HepG2 (cell line): ENCODE results near the gene EYA4. TPM values are rescaled to one million over a fixed set of nuclear protein-coding genes. Genes with fewer than 3 reads are reported as not detected.

Experiments used
- ATAC-seq: fragments of 200-7000 bp; cut with Tn5 transposase; 3 replicates; pipeline ENCODE4 v1.9.1; 2020; ENCODE audit warnings: mild to moderate bottlenecking, moderate library complexity
- BruUV-seq: library from RNA; stranded (reverse); fragments of 400-500 nt; replicated peaks from 2 replicates; lab custom pipeline; 2021; lab: Mats Ljungman, UMichigan
- CTCF ChIA-PET: fragments of 300-600 bp; formaldehyde crosslinking; extraction: SDS; loops from one replicate; lab custom pipeline; 2021; ENCODE audit warnings: low total read pairs, inconsistent platforms, low intra/inter-chr PET ratio; lab: Yijun Ruan, JAX
- POLR2A ChIA-PET: fragments of 350-600 bp; sonication (Branson Sonifier 250); formaldehyde crosslinking; loops from one replicate; lab custom pipeline; 2020; ENCODE audit warnings: antibody characterized with exemption, inconsistent platforms; lab: Yijun Ruan, JAX
- DNase-seq: peaks from one replicate; pipeline ENCODE4 v3.0.0-alpha.2; 2015; ENCODE audit warnings: low spot score
- FAIRE-seq: peaks from 3 replicates; lab custom pipeline; 2011; peaks lifted over from hg19 to GRCh38; lab: Jason Lieb, UNC
- H2AFZ ChIP-seq: one replicate; pipeline ENCODE4 v1.6.1; 2011; ENCODE audit warnings: low read length, inconsistent platforms
- H3K27ac ChIP-seq: fragments of 300-600 bp; 3 replicates; pipeline ENCODE4 v1.8.0; 2011; ENCODE audit warnings: mixed run types, mild to moderate bottlenecking, mixed read lengths, low read length, inconsistent platforms; ENCODE audit not compliant: insufficient read depth; ENCODE audit errors: extremely low read length
- H3K27me3 ChIP-seq, 2 experiments: fragments of 200-600 bp in 1 of 2; 2 replicates in 1 of 2; 3 replicates in 1 of 2; pipeline versions ENCODE4 v1.6.0 to v1.8.0; 2011; ENCODE audit warnings: low read length in 2 of 2, mild to moderate bottlenecking in 2 of 2, moderate library complexity in 2 of 2, inconsistent platforms in 1 of 2; ENCODE audit not compliant: insufficient read depth in 2 of 2, control insufficient read depth in 1 of 2
- H3K36me3 ChIP-seq, 2 experiments: fragments of 200-600 bp in 1 of 2; replicated peaks in 1 of 2; 2 replicates in 1 of 2; 3 replicates in 1 of 2; pipeline versions ENCODE4 v1.5.1 to v1.8.0; 2011; ENCODE audit warnings: low read length in 2 of 2, inconsistent platforms in 1 of 2; ENCODE audit not compliant: insufficient read depth in 2 of 2, control insufficient read depth in 1 of 2
- H3K4me1 ChIP-seq: 2 replicates; pipeline ENCODE4 v1.5.1; 2012; ENCODE audit warnings: low read length, inconsistent platforms; ENCODE audit not compliant: insufficient read depth
- H3K4me2 ChIP-seq: 2 replicates; pipeline ENCODE4 v1.6.0; 2011; ENCODE audit warnings: low read depth, low read length, inconsistent platforms
- H3K4me3 ChIP-seq, 3 experiments: fragments of 200-600 bp in 1 of 3; sonication (generic), shearing (Covaris generic) in 1 of 3; replicated peaks in 1 of 3; 2 replicates each; pipeline ENCODE4 v1.5.1; 2011 to 2016; ENCODE audit warnings: low read length in 3 of 3, inconsistent platforms in 2 of 3, low read depth in 2 of 3, mild to moderate bottlenecking in 2 of 3, control low read depth in 1 of 3, mixed read lengths in 1 of 3; ENCODE audit not compliant: insufficient read depth in 1 of 3
- H3K79me2 ChIP-seq: one replicate; pipeline ENCODE4 v1.6.1; 2011; ENCODE audit warnings: low read length, inconsistent platforms; ENCODE audit not compliant: insufficient read depth
- H3K9ac ChIP-seq: 2 replicates; pipeline ENCODE4 v1.6.0; 2011; ENCODE audit warnings: mild to moderate bottlenecking, low read depth, low read length, inconsistent platforms; ENCODE audit not compliant: insufficient read depth
- H3K9me3 ChIP-seq: 2 replicates; pipeline ENCODE4 v1.5.1; 2012; ENCODE audit warnings: mild to moderate bottlenecking, low read length
- H4K20me1 ChIP-seq: 2 replicates; pipeline ENCODE4 v1.6.0; 2011; ENCODE audit warnings: inconsistent platforms, mild to moderate bottlenecking, low read length, moderate library complexity; ENCODE audit not compliant: insufficient read depth
- DMTF1 ChIP-seq: sonication (generic); formaldehyde crosslinking; IDR thresholded peaks from 2 replicates; pipeline ENCODE4 v1.4.0; 2020; ENCODE audit warnings: mild to moderate bottlenecking, missing genetic modification reagents
- EEA1 ChIP-seq: sonication (generic); formaldehyde crosslinking; IDR thresholded peaks from 2 replicates; pipeline ENCODE4 v1.5.1; 2020; ENCODE audit warnings: mild to moderate bottlenecking, missing genetic modification reagents, borderline replicate concordance
- HNRNPUL1 ChIP-seq: fragments of 200-400 bp; formaldehyde crosslinking; IDR thresholded peaks from 2 replicates; pipeline ENCODE4 v1.6.1; 2017; ENCODE audit warnings: low read depth, mild to moderate bottlenecking, low read length, moderate library complexity
- HOXA3 ChIP-seq: sonication (generic); formaldehyde crosslinking; IDR thresholded peaks from 2 replicates; pipeline ENCODE4 v1.5.0; 2020; ENCODE audit warnings: missing genetic modification reagents
- NCOA5 ChIP-seq: sonication (generic); formaldehyde crosslinking; IDR thresholded peaks from 2 replicates; pipeline ENCODE4 v1.4.0; 2020; ENCODE audit warnings: missing genetic modification reagents
- NR1H2 ChIP-seq: sonication (generic); formaldehyde crosslinking; IDR thresholded peaks from 2 replicates; pipeline ENCODE4 v1.8.1; 2022; ENCODE audit warnings: low read depth, missing genetic modification reagents, borderline replicate concordance
- NR2C2 ChIP-seq: sonication (generic); formaldehyde crosslinking; IDR thresholded peaks from 2 replicates; pipeline ENCODE4 v1.4.0; 2020; ENCODE audit warnings: missing genetic modification reagents, mild to moderate bottlenecking, moderate library complexity, borderline replicate concordance
- PAF1 ChIP-seq: IDR thresholded peaks from 2 replicates; pipeline ENCODE4 v1.6.1; 2016; ENCODE audit warnings: missing genetic modification reagents, missing compliant biosample characterization
- PPARG ChIP-seq: conservative IDR thresholded peaks from 2 replicates; pipeline ENCODE4 v1.6.1; 2016; ENCODE audit warnings: missing biosample characterization, missing genetic modification reagents
- RBM22 ChIP-seq: fragments of 200-400 bp; formaldehyde crosslinking; optimal IDR thresholded peaks from 2 replicates; pipeline ENCODE3; 2017; ENCODE audit warnings: mild to moderate bottlenecking, low read length, moderate library complexity
- SNAPC2 ChIP-seq: sonication (generic); formaldehyde crosslinking; IDR thresholded peaks from 2 replicates; pipeline ENCODE4 v1.8.1; 2022; ENCODE audit warnings: mild to moderate bottlenecking, missing genetic modification reagents
- TEAD2 ChIP-seq: sonication (generic); formaldehyde crosslinking; IDR thresholded peaks from 2 replicates; pipeline ENCODE4 v1.9.0; 2021; ENCODE audit warnings: missing genetic modification reagents
- ZMYM3 ChIP-seq: sonication (generic); formaldehyde crosslinking; IDR thresholded peaks from 2 replicates; pipeline ENCODE4 v1.5.1; 2020; ENCODE audit warnings: mild to moderate bottlenecking, missing genetic modification reagents
- ZNF136 ChIP-seq: sonication (generic); formaldehyde crosslinking; IDR thresholded peaks from 2 replicates; pipeline ENCODE4 v1.8.1; 2022; ENCODE audit warnings: low read depth, mild to moderate bottlenecking, moderate library complexity, missing genetic modification reagents
- ZNF292 ChIP-seq: sonication (generic); formaldehyde crosslinking; IDR thresholded peaks from 2 replicates; pipeline ENCODE4 v1.8.1; 2022; ENCODE audit warnings: mild to moderate bottlenecking, low read depth, missing genetic modification reagents, borderline replicate concordance
- ZNF333 ChIP-seq: sonication (generic); formaldehyde crosslinking; IDR thresholded peaks from 2 replicates; pipeline ENCODE4 v1.4.0; 2020; ENCODE audit warnings: mild to moderate bottlenecking, missing genetic modification reagents, borderline replicate concordance
- ZNF710 ChIP-seq: sonication (generic); formaldehyde crosslinking; IDR thresholded peaks from 2 replicates; pipeline ENCODE4 v1.5.0; 2020; ENCODE audit warnings: mild to moderate bottlenecking, missing genetic modification reagents, borderline replicate concordance
- ZNF768 ChIP-seq: sonication (generic); formaldehyde crosslinking; IDR thresholded peaks from 2 replicates; pipeline ENCODE4 v1.4.0; 2020; ENCODE audit warnings: missing genetic modification reagents
- ZNF816 ChIP-seq: sonication (generic); formaldehyde crosslinking; IDR thresholded peaks from 2 replicates; pipeline ENCODE4 v1.8.0; 2022; ENCODE audit warnings: missing genetic modification reagents, mild to moderate bottlenecking, borderline replicate concordance
- WGBS: methylation state at CpG from one replicate; pipeline ENCODE4 v1.1.6; 2017; ENCODE audit warnings: low lambda C conversion rate; 5-methylcytosine and 5-hydroxymethylcytosine counted together
- in situ Hi-C: cut with HindIII; loops from 2 replicates; pipeline ENCODE4 v1.10.0; 2017; ENCODE audit warnings: low pct_unique_long_range_greater_than_20kb; ENCODE audit not compliant: extremely low pct_ligation_motif_present
- intact Hi-C: fragments of 100-400 bp; cut with micrococcal nuclease; formaldehyde crosslinking; loops from one replicate; pipeline ENCODE4 v1.10.0; 2022; ENCODE audit not compliant: unreplicated experiment
- polyA plus RNA-seq, 8 experiments: library from polyadenylated mRNA; depleted of rRNA in 3 of 8; stranded (reverse) in 7 of 8; unstranded in 1 of 8; fragments of >200 nt; fragmentation: Illumina TruSeq in 4 of 8; extraction: Trizol in 4 of 8; gene quantifications; 2 replicates each; pipeline versions ENCODE4 v1.2.1 to v1.2.3, GENCODE V29; 2011 to 2016; ENCODE audit warnings: low read depth in 4 of 8, missing spikeins in 1 of 8, mixed read lengths in 1 of 8; ENCODE audit not compliant: insufficient read depth in 1 of 8
- total RNA-seq, 5 experiments: library from RNA; depleted of rRNA; stranded (reverse); fragments of >200 nt; fragmentation: Illumina TruSeq; extraction: Trizol; gene quantifications; 2 replicates each; pipeline ENCODE4 v1.2.3, GENCODE V29; 2016; ENCODE audit warnings: low read depth in 1 of 5

EYA4 gene
- total and polyA plus RNA-seq, 2 of the 13 experiments (the other 11 are each of a cell fraction or from before 2014, with no cell fraction given), result not detected

GRCh38 chr6:133257545-133258105, 16.5 kb downstream of the EYA4 start:
- H3K4me2 ChIP-seq, result no peak overlapping the region
- H3K4me3 ChIP-seq, result no peak overlapping the region
- DNase-seq (no peak), ATAC-seq (no peak), FAIRE-seq (no peak)
- H2AFZ ChIP-seq, result no peak overlapping the region
- no peak overlapping the region for H3K9ac ChIP-seq
- ChIA-PET CTCF (no interaction called here), POLR2A (no interaction called here)
- H3K9me3 ChIP-seq, result no peaks in the 10 kb centered on the region
- no peaks in the 10 kb centered on the region for H3K27me3 ChIP-seq
- no peaks in the 10 kb centered on the region for H3K4me1 ChIP-seq
- BruUV-seq, result no TSS peak
- TF ChIP-seq DMTF1 (CRISPR knock-in tag) (no peak), HNRNPUL1 (no peak), RBM22 (no peak), SNAPC2 (no peak), ZNF292 (CRISPR knock-in tag) (no peak), NR2C2 (CRISPR knock-in tag) (no peak), PPARG (CRISPR knock-in tag) (no peak), TEAD2 (CRISPR knock-in tag) (no peak), ZNF333 (CRISPR knock-in tag) (no peak), HOXA3 (CRISPR knock-in tag) (no peak), PAF1 (no peak), NCOA5 (no peak), ZNF136 (no peak), ZNF710 (CRISPR knock-in tag) (no peak), ZNF768 (CRISPR knock-in tag) (no peak), NR1H2 (CRISPR knock-in tag) (no peak), EEA1 (CRISPR knock-in tag) (no peak), ZMYM3 (CRISPR knock-in tag) (no peak), ZNF816 (CRISPR knock-in tag) (no peak)
- H4K20me1 ChIP-seq, result no peaks in the 10 kb centered on the region
- H3K79me2 ChIP-seq, result no peaks in the 10 kb centered on the region
- WGBS, result 2% methylated on average over 5 of the region's 5 CpGs
- H3K36me3 ChIP-seq, result no peaks in the 10 kb centered on the region
- in situ Hi-C loops, result no loop called here
- no peak overlapping the region for H3K27ac ChIP-seq
- intact Hi-C loops, result no loop called here
